ENCODE data around the gene TRIM26. TPM values are rescaled to one million over a fixed set of nuclear protein-coding genes. Genes with fewer than 3 reads are reported as not detected.
"Not testable (repeated sequence)": the region's sequence is repeated elsewhere in the genome, so short reads cannot be mapped to it uniquely, and the experiment has no call there.

Gene TRIM26
- polyA plus RNA-seq, 1 experiment: 41.8 TPM

GRCh38 chr6:30143780-30144179 lies 69.4 kb downstream of the TRIM26 start:
- Histone ChIP-seq H3K36me3 (ENCODE audit: control insufficient read depth, insufficient read depth, low read length) (no peaks in the 10 kb centered on the region), H3K4me3 (ENCODE audit: low read depth, low read length) (no peak overlapping the region), H3K27me3 (ENCODE audit: control insufficient read depth, insufficient read depth, low read length) (peaks cover 12% of the 10 kb centered on the region)
- POLR2A ChIA-PET: interaction anchor here (0.6 kb wide), 1 partner anchor 105 kb away, joined by 3 read pairs; no protein-coding TSS in a partner anchor
- CTCF ChIA-PET: interaction anchor here (1.0 to 3.4 kb wide), 2 partner anchors 12 to 40 kb away, joined by 4 to 21 read pairs; no protein-coding TSS in a partner anchor
- no peak for TF ChIP-seq CTCF (IDR thresholded peaks at IDR 0.05; ENCODE audit: insufficient read depth, low read depth, low read length)
- no peak for DNase-seq (ENCODE audit: low read depth)

- Histone ChIP-seq H3K27me3 (ENCODE audit: control insufficient read depth, insufficient read depth, low read length) (peaks cover 12% of the 10 kb centered on the region), H3K36me3 (ENCODE audit: control insufficient read depth, insufficient read depth, low read length) (no peaks in the 10 kb centered on the region), H3K4me3 (ENCODE audit: low read depth, low read length) (no peak overlapping the region)
- no peak for TF ChIP-seq CTCF (IDR thresholded peaks at IDR 0.05; ENCODE audit: insufficient read depth, low read depth, low read length)
- POLR2A ChIA-PET: no interaction called here
- no peak for DNase-seq (ENCODE audit: low read depth)
- CTCF ChIA-PET: interaction anchor here (0.7 to 1.0 kb wide), 2 partner anchors 11 to 39 kb away, joined by 3 to 4 read pairs; no protein-coding TSS in a partner anchor
These were observed 70.5 kb downstream of the TRIM26 start for GRCh38 chr6:30142665-30143064.

- peaks cover 13% of the 10 kb centered on the region for H3K27me3 ChIP-seq (ENCODE audit: control insufficient read depth, insufficient read depth, low read length)
- CTCF ChIA-PET; H3K4me3 ChIP-seq (ENCODE audit: low read depth, low read length); POLR2A ChIA-PET; DNase-seq (ENCODE audit: low read depth); H3K36me3 ChIP-seq (ENCODE audit: control insufficient read depth, insufficient read depth, low read length): not testable (repeated sequence)
These were observed 73.0 kb downstream of the TRIM26 start for GRCh38 chr6:30140240-30140639.

GRCh38 chr6:30136570-30137286 lies 76.5 kb downstream of the TRIM26 start:
- Histone ChIP-seq H3K27me3 (ENCODE audit: control insufficient read depth, insufficient read depth, low read length) (peaks cover 9% of the 10 kb centered on the region), H3K4me3 (ENCODE audit: low read depth, low read length) (no peak overlapping the region), H3K36me3 (ENCODE audit: control insufficient read depth, insufficient read depth, low read length) (no peaks in the 10 kb centered on the region)
- ChIA-PET CTCF (interaction anchor here (2.3 kb wide), 1 partner anchor 33 kb away, joined by 13 read pairs; no protein-coding TSS in a partner anchor), POLR2A (no interaction called here)
- no peak for TF ChIP-seq CTCF (IDR thresholded peaks at IDR 0.05; ENCODE audit: insufficient read depth, low read depth, low read length)
- no peak for DNase-seq (ENCODE audit: low read depth)

- CTCF ChIA-PET: interaction anchor here (2.3 kb wide), 1 partner anchor 32 kb away, joined by 13 read pairs; no protein-coding TSS in a partner anchor
- Histone ChIP-seq H3K27me3 (ENCODE audit: control insufficient read depth, insufficient read depth, low read length) (peaks cover 10% of the 10 kb centered on the region), H3K4me3 (ENCODE audit: low read depth, low read length) (no peak within 1 kb of the TSS), H3K36me3 (ENCODE audit: control insufficient read depth, insufficient read depth, low read length) (no peaks in the 10 kb centered on the region)
- TF ChIP-seq CTCF (IDR thresholded peaks at IDR 0.05; ENCODE audit: insufficient read depth, low read depth, low read length): no peak
- DNase-seq (ENCODE audit: low read depth): no peak
- POLR2A ChIA-PET: no interaction called here
These were observed 77.4 kb downstream of the TRIM26 start, which contains the start of gene TRIM40 for GRCh38 chr6:30135757-30136156. Gene TRIM40, plus strand, starts transcription at chr6:30136140. Its CDS starts 897 bp downstream, at chr6:30137037.
